A673 (cell line): Measurements from ENCODE around the gene CASP9.
"Not testable (repeated sequence)": the region's sequence is repeated elsewhere in the genome, so short reads cannot be mapped to it uniquely, and the experiment has no call there.

ENCODE experiments used
- EZH2 ChIP-seq: fragments of 200-600 bp; sonication (generic); IDR thresholded peaks from 2 replicates; pipeline ENCODE4 v1.6.1; 2017; ENCODE audit warnings: borderline replicate concordance, low read depth, mild to moderate bottlenecking, mixed read lengths, antibody characterized with exemption, low read length; ENCODE audit not compliant: poor library complexity, severe bottlenecking
- TF ChIP-seq, protein P1 (sequence below): fragments of 300-800, 200-600 bp; sonication (generic); conservative IDR thresholded peaks from 2 replicates; pipeline ENCODE4 v1.5.1; 2017; ENCODE audit warnings: low read depth, mild to moderate bottlenecking, antibody characterized with exemption, low read length, moderate library complexity, mixed read lengths

DNA sequence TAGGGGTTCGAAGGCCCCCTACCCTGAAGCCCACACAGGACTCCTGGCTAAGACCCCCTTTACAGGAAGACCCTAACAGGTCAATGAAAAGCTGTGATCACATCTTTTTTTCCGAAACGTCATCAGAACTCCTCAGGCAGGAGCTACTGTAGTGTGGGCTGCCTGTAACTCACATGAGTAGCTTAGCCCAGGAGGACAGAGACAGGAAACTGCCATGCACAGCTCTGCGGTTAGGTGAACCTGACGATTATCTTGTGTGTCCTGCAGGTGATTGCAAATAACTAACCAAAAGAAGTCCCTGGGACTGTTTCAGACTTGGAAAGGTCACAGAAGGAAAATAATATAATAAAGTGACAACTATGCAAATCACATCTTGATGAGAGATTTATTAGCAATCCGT is 52.3 kb downstream of the CASP9 start:
- not testable (repeated sequence) for TF ChIP-seq EZH2
- TF ChIP-seq, protein P1, sequence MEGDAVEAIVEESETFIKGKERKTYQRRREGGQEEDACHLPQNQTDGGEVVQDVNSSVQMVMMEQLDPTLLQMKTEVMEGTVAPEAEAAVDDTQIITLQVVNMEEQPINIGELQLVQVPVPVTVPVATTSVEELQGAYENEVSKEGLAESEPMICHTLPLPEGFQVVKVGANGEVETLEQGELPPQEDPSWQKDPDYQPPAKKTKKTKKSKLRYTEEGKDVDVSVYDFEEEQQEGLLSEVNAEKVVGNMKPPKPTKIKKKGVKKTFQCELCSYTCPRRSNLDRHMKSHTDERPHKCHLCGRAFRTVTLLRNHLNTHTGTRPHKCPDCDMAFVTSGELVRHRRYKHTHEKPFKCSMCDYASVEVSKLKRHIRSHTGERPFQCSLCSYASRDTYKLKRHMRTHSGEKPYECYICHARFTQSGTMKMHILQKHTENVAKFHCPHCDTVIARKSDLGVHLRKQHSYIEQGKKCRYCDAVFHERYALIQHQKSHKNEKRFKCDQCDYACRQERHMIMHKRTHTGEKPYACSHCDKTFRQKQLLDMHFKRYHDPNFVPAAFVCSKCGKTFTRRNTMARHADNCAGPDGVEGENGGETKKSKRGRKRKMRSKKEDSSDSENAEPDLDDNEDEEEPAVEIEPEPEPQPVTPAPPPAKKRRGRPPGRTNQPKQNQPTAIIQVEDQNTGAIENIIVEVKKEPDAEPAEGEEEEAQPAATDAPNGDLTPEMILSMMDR: not testable (repeated sequence)
